HepG2 (cell line): ENCODE results near the gene PRDM10. TPM values are rescaled to one million over a fixed set of nuclear protein-coding genes. Genes with fewer than 3 reads are reported as not detected.

Experiments
- AGO2 ChIP-seq: fragments of 200-400 bp; formaldehyde crosslinking; optimal IDR thresholded peaks from 2 replicates; pipeline ENCODE3; 2017; ENCODE audit warnings: mild to moderate bottlenecking, low read depth, low read length, moderate library complexity
- ELF3 ChIP-seq: IDR thresholded peaks from 2 replicates; pipeline ENCODE4 v1.6.1; 2016; ENCODE audit warnings: missing genetic modification reagents, missing compliant biosample characterization
- HNF4G ChIP-seq, 2 experiments: sonication (generic) in 1 of 2; formaldehyde crosslinking in 1 of 2; IDR thresholded peaks; 2 replicates each; pipeline versions ENCODE4 v1.4.0 to v1.6.1; 2011 to 2020; ENCODE audit warnings: borderline replicate concordance in 2 of 2, low read depth in 2 of 2, mild to moderate bottlenecking in 2 of 2, low read length in 1 of 2, missing genetic modification reagents in 1 of 2, moderate library complexity in 1 of 2
- KDM6A ChIP-seq: IDR thresholded peaks from 2 replicates; pipeline ENCODE4 v1.6.1; 2016; ENCODE audit warnings: low read depth
- LCORL ChIP-seq, 2 experiments: fragments of 450-650 bp in 1 of 2; sonication (generic) in 1 of 2; formaldehyde crosslinking in 1 of 2; IDR thresholded peaks; 2 replicates each; pipeline versions ENCODE4 v1.5.0 to v1.6.1; 2017 to 2020; ENCODE audit warnings: antibody characterized with exemption in 1 of 2, missing genetic modification reagents in 1 of 2
- NFKBIZ ChIP-seq: IDR thresholded peaks from 2 replicates; pipeline ENCODE4 v1.6.1; 2018; ENCODE audit warnings: missing genetic modification reagents, missing compliant biosample characterization
- PHF21A ChIP-seq: sonication (generic); formaldehyde crosslinking; IDR thresholded peaks from 2 replicates; pipeline ENCODE4 v1.5.0; 2020; ENCODE audit warnings: mild to moderate bottlenecking, missing genetic modification reagents
- POLR2A ChIP-seq, 2 experiments: IDR thresholded peaks; 2 replicates each; pipeline ENCODE4 v1.6.1; 2011; ENCODE audit warnings: low read depth in 2 of 2, low read length in 2 of 2, mild to moderate bottlenecking in 1 of 2, moderate library complexity in 1 of 2; ENCODE audit not compliant: insufficient read depth in 1 of 2
- SOX5 ChIP-seq: IDR thresholded peaks from 2 replicates; pipeline ENCODE4 v1.6.1; 2016; ENCODE audit warnings: borderline replicate concordance
- SSRP1 ChIP-seq: IDR thresholded peaks from 2 replicates; pipeline ENCODE4 v1.6.1; 2016; ENCODE audit warnings: control low read depth
- TBX2 ChIP-seq: sonication (generic); formaldehyde crosslinking; IDR thresholded peaks from 2 replicates; pipeline ENCODE4 v1.5.0; 2020; ENCODE audit warnings: missing genetic modification reagents, mild to moderate bottlenecking, borderline replicate concordance
- TBX3 ChIP-seq: fragments of 450-650 bp; IDR thresholded peaks from 2 replicates; pipeline ENCODE4 v1.6.1; 2017; ENCODE audit warnings: antibody characterized with exemption, mild to moderate bottlenecking, inconsistent platforms, borderline replicate concordance
- YEATS2 ChIP-seq: sonication (generic); formaldehyde crosslinking; IDR thresholded peaks from 2 replicates; pipeline ENCODE4 v1.4.0; 2020; ENCODE audit warnings: missing genetic modification reagents, borderline replicate concordance
- ZBTB21 ChIP-seq: sonication (generic); formaldehyde crosslinking; IDR thresholded peaks from 2 replicates; pipeline ENCODE4 v1.4.0; 2020; ENCODE audit warnings: missing genetic modification reagents
- polyA plus RNA-seq, 8 experiments: library from polyadenylated mRNA; depleted of rRNA in 3 of 8; stranded (reverse) in 7 of 8; unstranded in 1 of 8; fragments of >200 nt; fragmentation: Illumina TruSeq in 4 of 8; extraction: Trizol in 4 of 8; gene quantifications; 2 replicates each; pipeline versions ENCODE4 v1.2.1 to v1.2.3, GENCODE V29; 2011 to 2016; ENCODE audit warnings: low read depth in 4 of 8, missing spikeins in 1 of 8, mixed read lengths in 1 of 8; ENCODE audit not compliant: insufficient read depth in 1 of 8
- total RNA-seq, 5 experiments: library from RNA; depleted of rRNA; stranded (reverse); fragments of >200 nt; fragmentation: Illumina TruSeq; extraction: Trizol; gene quantifications; 2 replicates each; pipeline ENCODE4 v1.2.3, GENCODE V29; 2016; ENCODE audit warnings: low read depth in 1 of 5
- TF ChIP-seq, protein P1 (sequence below): sonication (generic); formaldehyde crosslinking; IDR thresholded peaks from 2 replicates; pipeline ENCODE4 v1.4.0; 2020; ENCODE audit warnings: missing genetic modification reagents
- TF ChIP-seq, protein P2 (sequence below): sonication (generic); formaldehyde crosslinking; IDR thresholded peaks from 2 replicates; pipeline ENCODE4 v1.4.0; 2020; ENCODE audit warnings: missing genetic modification reagents, borderline replicate concordance
- TF ChIP-seq, protein P3 (sequence below): IDR thresholded peaks from 2 replicates; pipeline ENCODE4 v1.6.1; 2018; ENCODE audit warnings: missing genetic modification reagents
- TF ChIP-seq, protein P4 (sequence below): sonication (generic); formaldehyde crosslinking; IDR thresholded peaks from 2 replicates; pipeline ENCODE4 v1.4.0; 2020; ENCODE audit warnings: missing genetic modification reagents, low read depth, mild to moderate bottlenecking, borderline replicate concordance
- TF ChIP-seq, protein P5 (sequence below): IDR thresholded peaks from 2 replicates; pipeline ENCODE4 v1.6.1; 2016; ENCODE audit warnings: missing genetic modification reagents, missing compliant biosample characterization

The PRDM10 gene
- total and polyA plus RNA-seq, 2 of the 13 experiments (the other 11 are each of a cell fraction or from before 2014, with no cell fraction given): 5.7 to 5.8 TPM

DNA sequence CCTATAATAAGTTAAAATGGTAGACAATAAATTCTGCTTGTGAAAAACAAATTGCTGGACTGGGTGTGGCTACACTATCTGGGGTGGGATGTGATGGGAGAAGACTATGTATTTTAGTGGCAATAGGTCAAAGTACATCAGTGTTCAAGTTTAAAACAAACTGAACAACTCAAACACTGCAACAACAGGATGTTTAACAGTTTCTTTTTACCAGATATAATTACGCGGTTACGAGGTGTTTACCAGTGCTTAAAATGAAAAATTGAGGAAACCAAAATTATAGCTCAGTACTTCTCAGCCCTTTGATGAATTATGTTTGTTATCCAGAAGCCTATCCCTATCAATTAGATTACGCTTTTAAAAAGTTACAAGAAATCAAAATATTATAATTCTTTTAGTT lies 3.2 kb downstream of the PRDM10 start (continued):
- TF ChIP-seq, protein P1, sequence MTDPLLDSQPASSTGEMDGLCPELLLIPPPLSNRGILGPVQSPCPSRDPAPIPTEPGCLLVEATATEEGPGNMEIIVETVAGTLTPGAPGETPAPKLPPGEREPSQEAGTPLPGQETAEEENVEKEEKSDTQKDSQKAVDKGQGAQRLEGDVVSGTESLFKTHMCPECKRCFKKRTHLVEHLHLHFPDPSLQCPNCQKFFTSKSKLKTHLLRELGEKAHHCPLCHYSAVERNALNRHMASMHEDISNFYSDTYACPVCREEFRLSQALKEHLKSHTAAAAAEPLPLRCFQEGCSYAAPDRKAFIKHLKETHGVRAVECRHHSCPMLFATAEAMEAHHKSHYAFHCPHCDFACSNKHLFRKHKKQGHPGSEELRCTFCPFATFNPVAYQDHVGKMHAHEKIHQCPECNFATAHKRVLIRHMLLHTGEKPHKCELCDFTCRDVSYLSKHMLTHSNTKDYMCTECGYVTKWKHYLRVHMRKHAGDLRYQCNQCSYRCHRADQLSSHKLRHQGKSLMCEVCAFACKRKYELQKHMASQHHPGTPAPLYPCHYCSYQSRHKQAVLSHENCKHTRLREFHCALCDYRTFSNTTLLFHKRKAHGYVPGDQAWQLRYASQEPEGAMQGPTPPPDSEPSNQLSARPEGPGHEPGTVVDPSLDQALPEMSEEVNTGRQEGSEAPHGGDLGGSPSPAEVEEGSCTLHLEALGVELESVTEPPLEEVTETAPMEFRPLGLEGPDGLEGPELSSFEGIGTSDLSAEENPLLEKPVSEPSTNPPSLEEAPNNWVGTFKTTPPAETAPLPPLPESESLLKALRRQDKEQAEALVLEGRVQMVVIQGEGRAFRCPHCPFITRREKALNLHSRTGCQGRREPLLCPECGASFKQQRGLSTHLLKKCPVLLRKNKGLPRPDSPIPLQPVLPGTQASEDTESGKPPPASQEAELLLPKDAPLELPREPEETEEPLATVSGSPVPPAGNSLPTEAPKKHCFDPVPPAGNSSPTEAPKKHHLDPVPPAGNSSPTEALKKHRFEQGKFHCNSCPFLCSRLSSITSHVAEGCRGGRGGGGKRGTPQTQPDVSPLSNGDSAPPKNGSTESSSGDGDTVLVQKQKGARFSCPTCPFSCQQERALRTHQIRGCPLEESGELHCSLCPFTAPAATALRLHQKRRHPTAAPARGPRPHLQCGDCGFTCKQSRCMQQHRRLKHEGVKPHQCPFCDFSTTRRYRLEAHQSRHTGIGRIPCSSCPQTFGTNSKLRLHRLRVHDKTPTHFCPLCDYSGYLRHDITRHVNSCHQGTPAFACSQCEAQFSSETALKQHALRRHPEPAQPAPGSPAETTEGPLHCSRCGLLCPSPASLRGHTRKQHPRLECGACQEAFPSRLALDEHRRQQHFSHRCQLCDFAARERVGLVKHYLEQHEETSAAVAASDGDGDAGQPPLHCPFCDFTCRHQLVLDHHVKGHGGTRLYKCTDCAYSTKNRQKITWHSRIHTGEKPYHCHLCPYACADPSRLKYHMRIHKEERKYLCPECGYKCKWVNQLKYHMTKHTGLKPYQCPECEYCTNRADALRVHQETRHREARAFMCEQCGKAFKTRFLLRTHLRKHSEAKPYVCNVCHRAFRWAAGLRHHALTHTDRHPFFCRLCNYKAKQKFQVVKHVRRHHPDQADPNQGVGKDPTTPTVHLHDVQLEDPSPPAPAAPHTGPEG (CRISPR knock-in tag): 0 out of 2 replicates have a peak, but pooled peaks have one; percentile 19
- TF ChIP-seq NFKBIZ (CRISPR knock-in tag) (peak; percentile 67), KDM6A (CRISPR knock-in tag) (peak; percentile 87), YEATS2 (CRISPR knock-in tag) (peak; percentile 27; the same call in 1 of the 2 replicates), TBX3 (peak; percentile 58; the same call in 1 of the 2 replicates), AGO2 (peak; percentile 16), ELF3 (CRISPR knock-in tag) (peak; percentile 80), POLR2A (IDR thresholded peaks at IDR 0.05; ENCODE audit: insufficient read depth in 1 of 2, low read depth in 2 of 2, low read length in 2 of 2) (peak; percentile 37 to 41; a peak in 1 of 4 replicates), ZBTB21 (CRISPR knock-in tag) (no peak), SSRP1 (CRISPR knock-in tag) (0 out of 2 replicates have a peak, but pooled peaks have one; percentile 41), PHF21A (CRISPR knock-in tag) (peak; percentile 48; the same call in 1 of the 2 replicates), SOX5 (CRISPR knock-in tag) (peak; percentile 80), HNF4G (IDR thresholded peaks at IDR 0.05; ENCODE audit: borderline replicate concordance, low read depth, low read length) (peak; percentile 92), HNF4G (CRISPR knock-in tag; IDR thresholded peaks at IDR 0.05; ENCODE audit: borderline replicate concordance, low read depth) (no peak), LCORL (IDR thresholded peaks at IDR 0.05) (peak; percentile 45; the same call in 1 of the 2 replicates), LCORL (CRISPR knock-in tag; IDR thresholded peaks at IDR 0.05) (peak; percentile 80; the same call in 1 of the 2 replicates), TBX2 (CRISPR knock-in tag) (peak; percentile 55)
- TF ChIP-seq, protein P2, sequence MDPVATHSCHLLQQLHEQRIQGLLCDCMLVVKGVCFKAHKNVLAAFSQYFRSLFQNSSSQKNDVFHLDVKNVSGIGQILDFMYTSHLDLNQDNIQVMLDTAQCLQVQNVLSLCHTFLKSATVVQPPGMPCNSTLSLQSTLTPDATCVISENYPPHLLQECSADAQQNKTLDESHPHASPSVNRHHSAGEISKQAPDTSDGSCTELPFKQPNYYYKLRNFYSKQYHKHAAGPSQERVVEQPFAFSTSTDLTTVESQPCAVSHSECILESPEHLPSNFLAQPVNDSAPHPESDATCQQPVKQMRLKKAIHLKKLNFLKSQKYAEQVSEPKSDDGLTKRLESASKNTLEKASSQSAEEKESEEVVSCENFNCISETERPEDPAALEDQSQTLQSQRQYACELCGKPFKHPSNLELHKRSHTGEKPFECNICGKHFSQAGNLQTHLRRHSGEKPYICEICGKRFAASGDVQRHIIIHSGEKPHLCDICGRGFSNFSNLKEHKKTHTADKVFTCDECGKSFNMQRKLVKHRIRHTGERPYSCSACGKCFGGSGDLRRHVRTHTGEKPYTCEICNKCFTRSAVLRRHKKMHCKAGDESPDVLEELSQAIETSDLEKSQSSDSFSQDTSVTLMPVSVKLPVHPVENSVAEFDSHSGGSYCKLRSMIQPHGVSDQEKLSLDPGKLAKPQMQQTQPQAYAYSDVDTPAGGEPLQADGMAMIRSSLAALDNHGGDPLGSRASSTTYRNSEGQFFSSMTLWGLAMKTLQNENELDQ (CRISPR knock-in tag): no peak
- TF ChIP-seq, protein P3, sequence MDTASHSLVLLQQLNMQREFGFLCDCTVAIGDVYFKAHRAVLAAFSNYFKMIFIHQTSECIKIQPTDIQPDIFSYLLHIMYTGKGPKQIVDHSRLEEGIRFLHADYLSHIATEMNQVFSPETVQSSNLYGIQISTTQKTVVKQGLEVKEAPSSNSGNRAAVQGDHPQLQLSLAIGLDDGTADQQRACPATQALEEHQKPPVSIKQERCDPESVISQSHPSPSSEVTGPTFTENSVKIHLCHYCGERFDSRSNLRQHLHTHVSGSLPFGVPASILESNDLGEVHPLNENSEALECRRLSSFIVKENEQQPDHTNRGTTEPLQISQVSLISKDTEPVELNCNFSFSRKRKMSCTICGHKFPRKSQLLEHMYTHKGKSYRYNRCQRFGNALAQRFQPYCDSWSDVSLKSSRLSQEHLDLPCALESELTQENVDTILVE: 0 out of 2 replicates have a peak, but pooled peaks have one; percentile 34
- TF ChIP-seq, protein P4, sequence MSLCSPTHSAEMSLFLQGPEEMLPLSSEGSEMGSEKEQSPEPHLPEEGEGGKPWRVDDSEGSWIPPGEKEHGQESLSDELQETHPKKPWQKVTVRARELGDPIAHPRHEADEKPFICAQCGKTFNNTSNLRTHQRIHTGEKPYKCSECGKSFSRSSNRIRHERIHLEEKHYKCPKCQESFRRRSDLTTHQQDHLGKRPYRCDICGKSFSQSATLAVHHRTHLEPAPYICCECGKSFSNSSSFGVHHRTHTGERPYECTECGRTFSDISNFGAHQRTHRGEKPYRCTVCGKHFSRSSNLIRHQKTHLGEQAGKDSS (CRISPR knock-in tag): no peak
- TF ChIP-seq, protein P5, sequence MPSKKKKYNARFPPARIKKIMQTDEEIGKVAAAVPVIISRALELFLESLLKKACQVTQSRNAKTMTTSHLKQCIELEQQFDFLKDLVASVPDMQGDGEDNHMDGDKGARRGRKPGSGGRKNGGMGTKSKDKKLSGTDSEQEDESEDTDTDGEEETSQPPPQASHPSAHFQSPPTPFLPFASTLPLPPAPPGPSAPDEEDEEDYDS (CRISPR knock-in tag): peak; percentile 49; the same call in 1 of the 2 replicates
